ENCODE data around the gene FSTL1.

Gene FSTL1

GRCh38 chr3:120438216-120438615, 12.6 kb downstream of the FSTL1 start:
- no peak for DNase-seq

GRCh38 chr3:120437559-120437958, 13.2 kb downstream of the FSTL1 start:
- DNase-seq: no peak

- DNase-seq: no peak
Measured at GRCh38 chr3:120436523-120437050, 14.2 kb downstream of the FSTL1 start.

DNA sequence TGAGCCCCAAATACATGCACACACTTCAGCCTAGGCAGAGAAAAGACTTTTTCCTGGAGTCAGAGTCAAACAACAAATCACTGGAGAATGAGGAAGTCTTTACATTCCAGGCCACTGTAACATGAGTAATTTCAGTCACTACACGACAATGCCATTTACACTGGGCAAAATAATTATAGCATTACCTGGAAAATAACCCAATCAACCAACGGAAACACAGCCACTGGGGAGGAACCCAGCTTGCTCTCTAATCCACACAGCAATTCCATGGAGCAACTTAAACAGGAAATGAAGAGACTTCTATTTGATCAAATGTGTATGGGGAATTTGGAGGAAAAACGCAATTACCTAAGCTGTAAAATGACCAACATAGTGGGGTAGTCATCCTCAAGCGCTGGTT, 15.2 kb downstream of the FSTL1 start:
- no peak for DNase-seq

DNA sequence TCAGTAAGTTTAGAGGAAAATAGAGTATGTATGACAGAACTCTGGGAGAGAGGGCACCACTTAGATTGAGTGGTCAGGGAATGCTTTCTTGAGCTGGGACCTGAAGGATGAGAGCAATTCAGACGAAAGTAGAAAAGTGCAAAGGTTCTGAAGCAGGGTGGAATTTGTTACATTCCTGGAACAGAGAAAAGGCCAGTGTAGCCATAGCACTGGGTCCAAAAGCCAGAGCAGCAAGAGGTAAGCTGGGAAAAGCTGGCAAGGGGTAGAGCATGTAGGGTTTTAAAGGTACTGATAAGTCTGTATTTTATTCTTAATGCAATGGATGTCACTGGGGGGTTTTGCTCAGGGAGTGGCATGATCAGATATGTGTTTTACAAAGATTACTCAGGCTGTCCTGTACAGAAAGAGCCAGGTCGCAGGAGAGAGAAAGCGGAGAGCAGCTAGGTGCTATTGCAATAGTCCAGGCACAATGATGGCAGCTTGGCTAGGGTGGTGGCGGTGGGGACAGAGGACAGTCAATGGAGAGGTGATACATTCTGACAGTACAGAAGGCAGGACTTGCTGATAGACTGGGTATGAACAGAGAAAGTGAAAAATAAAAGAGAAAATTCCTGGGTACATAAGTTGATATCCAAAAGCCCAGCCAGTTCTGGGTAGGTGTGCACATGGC, 17.0 kb downstream of the FSTL1 start:
- no peak for DNase-seq

- DNase-seq: no peak
Measured at GRCh38 chr3:120432150-120432860, 18.5 kb downstream of the FSTL1 start.

DNA sequence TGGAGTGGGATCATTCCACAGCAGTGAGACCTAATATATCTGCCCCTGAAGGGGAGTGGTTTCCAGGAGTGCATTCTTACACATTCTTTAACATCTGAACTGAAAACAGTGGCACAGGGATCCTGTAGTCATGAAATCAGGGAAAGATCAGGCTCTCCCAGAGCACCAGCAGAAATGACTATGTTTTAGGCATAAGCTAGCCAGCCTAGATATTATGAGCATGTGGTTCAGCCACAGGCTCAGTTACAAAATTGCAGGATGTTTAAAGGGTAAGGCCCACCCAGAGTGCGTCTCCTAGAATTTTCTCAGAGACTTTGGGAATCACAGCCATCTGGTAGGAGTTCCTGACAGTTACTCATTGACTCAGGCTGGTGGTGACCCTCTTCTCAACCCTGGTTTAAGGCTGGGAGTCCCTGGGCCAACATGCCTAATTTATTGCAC, 20.9 kb downstream of the FSTL1 start:
- DNase-seq: no peak

- no peak for DNase-seq
Measured at GRCh38 chr3:120428924-120429323, 21.9 kb downstream of the FSTL1 start.

- DNase-seq: no peak
Measured at GRCh38 chr3:120427201-120427600, 23.6 kb downstream of the FSTL1 start.

DNA sequence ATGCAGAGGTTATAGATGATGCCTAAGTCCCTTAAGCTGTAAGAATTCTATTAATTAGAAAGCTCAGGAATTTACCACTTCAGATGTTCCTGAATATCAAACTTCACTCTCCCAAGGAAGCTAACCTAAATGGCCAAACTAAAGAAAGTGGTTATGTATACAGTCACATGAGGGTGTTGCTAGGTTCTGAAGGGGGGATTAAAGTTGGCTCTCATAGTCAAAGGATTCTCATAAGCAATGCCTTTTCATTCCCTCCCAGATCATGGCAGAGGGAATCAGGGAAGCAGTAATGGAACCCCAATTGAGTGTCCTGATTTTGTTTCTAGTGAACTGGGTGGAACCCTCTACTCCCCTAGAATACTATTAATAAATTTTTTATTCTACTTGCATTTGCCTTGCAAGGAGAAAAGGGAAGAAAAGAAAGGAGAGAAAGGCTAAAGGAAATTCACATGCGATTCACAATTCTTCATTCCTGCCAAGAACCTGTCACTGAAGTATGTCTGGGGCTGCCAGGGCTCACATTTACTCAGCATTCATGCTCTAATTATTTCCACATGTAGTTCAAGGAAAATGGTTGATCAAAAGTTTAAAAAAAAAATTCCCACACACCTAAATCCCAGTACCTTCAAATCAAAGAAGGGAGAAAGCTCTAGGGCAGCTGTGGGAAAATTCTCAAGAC, 25.1 kb downstream of the FSTL1 start:
- no peak for DNase-seq

GRCh38 chr3:120424976-120425570, 25.7 kb downstream of the FSTL1 start:
- no peak for DNase-seq

DNA sequence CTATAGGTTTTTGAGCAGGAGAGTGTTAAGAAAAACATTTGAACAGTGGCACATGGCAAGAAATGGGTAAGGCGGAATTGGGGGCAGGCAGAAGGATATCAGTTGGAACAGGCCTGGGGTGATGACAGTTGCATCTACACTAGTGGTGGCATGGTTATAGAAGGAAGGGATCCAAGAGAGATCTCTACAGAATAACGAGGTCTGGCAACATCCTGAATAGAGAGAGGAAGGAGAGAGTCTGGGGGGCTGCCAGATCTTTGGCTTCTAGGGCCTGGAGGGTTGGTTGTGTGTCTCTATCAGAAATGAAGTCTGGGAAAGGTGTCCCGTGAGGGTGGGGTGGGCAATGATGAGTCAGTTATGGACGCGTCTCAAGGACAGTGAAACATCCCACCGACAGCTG, 26.3 kb downstream of the FSTL1 start:
- no peak for DNase-seq

- DNase-seq: no peak
Measured at GRCh38 chr3:120423432-120423831, 27.4 kb downstream of the FSTL1 start.

DNA sequence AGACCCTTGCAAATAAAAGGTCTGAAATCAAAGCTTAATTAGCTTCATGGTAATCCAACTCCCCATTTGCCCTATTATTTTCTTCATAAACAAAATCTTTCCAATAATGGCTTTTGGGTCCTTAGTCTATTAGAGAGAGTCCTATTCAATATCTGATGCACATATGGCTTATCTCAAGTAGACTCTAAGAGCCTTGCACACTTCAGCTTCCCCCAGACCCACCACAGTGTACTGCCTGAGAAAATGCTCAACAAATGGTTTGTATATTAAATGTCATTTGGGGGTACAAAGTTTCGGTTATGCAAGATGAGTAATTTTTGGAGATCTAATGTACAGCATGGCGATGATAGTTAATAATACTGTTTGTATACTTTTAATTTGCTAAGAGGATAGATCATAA, 28.9 kb downstream of the FSTL1 start:
- no peak for DNase-seq

DNA sequence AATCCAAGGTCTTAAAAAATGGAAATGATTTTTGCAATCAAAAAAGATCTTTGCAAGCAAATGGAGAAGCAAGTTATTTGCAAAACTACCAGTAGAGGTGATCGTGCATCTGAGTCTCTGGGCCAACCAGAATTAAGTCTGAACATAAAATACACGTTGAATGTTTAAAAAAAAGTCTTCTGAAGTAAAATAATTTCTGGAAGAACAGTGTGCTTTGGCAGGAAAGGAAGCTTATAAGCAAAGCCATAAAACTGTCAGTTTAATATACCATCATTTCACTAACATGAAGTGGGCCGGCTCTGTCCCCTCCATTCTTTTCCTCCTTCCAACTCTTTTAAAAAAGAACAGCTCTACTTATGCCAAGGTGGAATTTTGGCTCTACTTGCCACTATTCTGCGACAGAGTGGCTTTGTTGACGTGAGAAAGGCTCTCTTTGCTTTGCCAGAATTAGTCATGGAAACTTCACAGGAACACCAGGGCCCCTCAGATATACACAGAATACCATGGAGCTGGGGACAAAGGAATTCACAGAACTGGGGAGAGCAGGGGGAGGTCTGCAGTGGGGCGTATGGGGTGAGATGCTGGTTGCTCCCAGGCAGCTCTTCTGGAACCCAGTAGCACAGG, 29.8 kb downstream of the FSTL1 start:
- DNase-seq: no peak

GRCh38 chr3:120420360-120420759, 30.4 kb downstream of the FSTL1 start:
- DNase-seq: no peak

GRCh38 chr3:120419797-120420196, 31.0 kb downstream of the FSTL1 start:
- DNase-seq: no peak

DNA sequence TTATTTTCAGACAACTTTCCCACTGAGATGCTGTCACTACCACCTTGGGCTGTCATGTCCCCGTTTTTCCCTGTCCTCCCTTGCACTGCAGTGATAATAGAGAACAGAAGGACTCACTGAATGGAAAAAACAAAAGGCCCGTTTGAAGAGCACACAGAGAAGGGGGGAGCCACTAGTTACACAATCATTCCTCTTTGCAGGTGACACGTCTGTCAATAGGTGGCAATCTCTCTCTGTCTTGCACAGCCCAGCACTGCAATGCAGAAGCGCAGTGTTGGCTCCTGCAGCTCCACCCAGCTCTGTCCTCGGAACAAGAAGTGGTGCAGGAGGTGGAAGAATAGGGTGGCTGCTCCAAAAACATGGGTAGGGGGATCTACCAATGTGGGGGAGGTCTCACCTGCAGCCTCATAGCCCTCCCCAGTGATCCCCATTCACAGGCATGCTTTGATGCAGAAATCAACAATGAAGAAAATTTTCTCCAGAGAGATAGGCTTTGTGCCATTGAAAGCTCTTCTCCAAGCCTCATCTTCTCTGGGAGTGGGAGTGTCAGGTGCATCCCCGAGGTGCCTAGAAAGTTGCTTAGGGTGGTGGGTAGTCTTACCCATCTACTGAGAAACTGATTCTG, 31.8 kb downstream of the FSTL1 start:
- peak; percentile 30 for DNase-seq

- DNase-seq: no peak
Measured at GRCh38 chr3:120418446-120418845, 32.3 kb downstream of the FSTL1 start.

GRCh38 chr3:120417272-120417911, 33.4 kb downstream of the FSTL1 start:
- DNase-seq: peak; percentile 93

- DNase-seq: no peak
Measured at GRCh38 chr3:120416868-120417267, 33.9 kb downstream of the FSTL1 start.

DNA sequence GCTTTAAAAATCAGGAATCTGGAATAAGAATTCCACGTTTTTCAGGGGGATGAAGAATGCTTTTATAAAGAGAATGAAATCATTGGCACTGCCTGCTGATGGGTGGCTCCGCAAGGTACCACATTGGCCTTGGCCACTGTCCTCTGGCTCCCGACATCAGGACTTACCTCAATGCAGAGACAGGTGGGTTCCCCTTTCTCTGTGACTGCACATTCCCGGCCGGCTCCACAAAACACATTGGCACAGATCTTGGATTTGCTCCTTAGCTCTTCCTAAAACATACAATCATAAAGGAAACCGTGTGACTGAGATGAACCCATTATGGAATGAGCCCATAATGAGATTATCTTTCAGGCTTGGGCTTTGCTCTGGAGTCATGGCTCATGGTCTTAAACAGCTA, 35.0 kb downstream of the FSTL1 start:
- DNase-seq: no peak
